ENCODE measurements around the gene SH3RF3. TPM values are rescaled to one million over a fixed set of nuclear protein-coding genes. Genes with fewer than 3 reads are reported as not detected.

Gene SH3RF3
- total RNA-seq, 2 donors from 2014 or later, result 1.3 to 5.6 TPM

GRCh38 chr2:109297566-109298490 is 168.8 kb downstream of the SH3RF3 start:
- Histone ChIP-seq H3K36me3 (replicated peaks in 1 of 2; ENCODE audit: insufficient read depth in 1 of 2, low read depth in 2 of 2) (no peaks in the 10 kb centered on the region), H3K4me1 (no peaks in the 10 kb centered on the region), H3K9me3 (no peaks in the 10 kb centered on the region), H3K27ac (no peak overlapping the region), H3K27me3 (no peaks in the 10 kb centered on the region), H3K4me3 (no peak overlapping the region)
- intact Hi-C loops (cut with DNase I), result no loop called here
- ATAC-seq (no peak), DNase-seq (no peak)
- WGBS, 2 donors, result 79 to 84% methylated on average over 6 to 11 of the region's 11 CpGs
- TF ChIP-seq CTCF (IDR thresholded peaks at IDR 0.05) (no peak), POLR2A (IDR thresholded peaks at IDR 0.05) (no peak)

GRCh38 chr2:109298851-109299250 is 169.8 kb downstream of the SH3RF3 start:
- DNase-seq (no peak), ATAC-seq (no peak)
- H3K4me1 ChIP-seq, result no peaks in the 10 kb centered on the region
- no peaks in the 10 kb centered on the region for H3K36me3 ChIP-seq (replicated peaks in 1 of 2; ENCODE audit: insufficient read depth in 1 of 2, low read depth in 2 of 2)
- no peak overlapping the region for H3K27ac ChIP-seq
- WGBS, 2 donors, result 79 to 80% methylated on average over 5 to 6 of the region's 6 CpGs
- intact Hi-C loops (cut with DNase I), result no loop called here
- TF ChIP-seq CTCF (IDR thresholded peaks at IDR 0.05) (no peak), POLR2A (IDR thresholded peaks at IDR 0.05) (no peak)
- H3K9me3 ChIP-seq, result no peaks in the 10 kb centered on the region
- H3K27me3 ChIP-seq, result no peaks in the 10 kb centered on the region
- no peak overlapping the region for H3K4me3 ChIP-seq

- DNase-seq (no peak), ATAC-seq (no peak)
- H3K4me3 ChIP-seq, result no peak overlapping the region
- H3K4me1 ChIP-seq, result no peaks in the 10 kb centered on the region
- TF ChIP-seq POLR2A (IDR thresholded peaks at IDR 0.05), result no peak
- TF ChIP-seq CTCF (IDR thresholded peaks at IDR 0.05), result no peak
- WGBS, 2 donors, result 49 to 53% methylated on average over 5 of the region's 5 CpGs
- no peak overlapping the region for H3K27ac ChIP-seq
- intact Hi-C loops (cut with DNase I), result no loop called here
- no peaks in the 10 kb centered on the region for H3K9me3 ChIP-seq
- H3K36me3 ChIP-seq (replicated peaks in 1 of 2; ENCODE audit: insufficient read depth in 1 of 2, low read depth in 2 of 2), result no peaks in the 10 kb centered on the region
- no peaks in the 10 kb centered on the region for H3K27me3 ChIP-seq
Measured at GRCh38 chr2:109299536-109299935, 170.5 kb downstream of the SH3RF3 start.

- WGBS, 2 donors, result 44 to 48% methylated on average over 3 of the region's 3 CpGs
- H3K27me3 ChIP-seq, result no peaks in the 10 kb centered on the region
- intact Hi-C loops (cut with DNase I), result no loop called here
- no peak overlapping the region for H3K4me3 ChIP-seq
- TF ChIP-seq POLR2A (IDR thresholded peaks at IDR 0.05) (no peak), CTCF (IDR thresholded peaks at IDR 0.05) (no peak)
- no peaks in the 10 kb centered on the region for H3K36me3 ChIP-seq (replicated peaks in 1 of 2; ENCODE audit: insufficient read depth in 1 of 2, low read depth in 2 of 2)
- H3K27ac ChIP-seq, result no peak overlapping the region
- DNase-seq (no peak), ATAC-seq (no peak)
- no peaks in the 10 kb centered on the region for H3K4me1 ChIP-seq
- no peaks in the 10 kb centered on the region for H3K9me3 ChIP-seq
Measured at GRCh38 chr2:109300582-109300981, 171.6 kb downstream of the SH3RF3 start.

- TF ChIP-seq POLR2A (IDR thresholded peaks at IDR 0.05) (no peak), CTCF (IDR thresholded peaks at IDR 0.05) (no peak)
- Histone ChIP-seq H3K9me3 (no peaks in the 10 kb centered on the region), H3K4me1 (no peaks in the 10 kb centered on the region), H3K4me3 (no peak overlapping the region), H3K27ac (no peak overlapping the region), H3K27me3 (no peaks in the 10 kb centered on the region), H3K36me3 (replicated peaks in 1 of 2; ENCODE audit: insufficient read depth in 1 of 2, low read depth in 2 of 2) (no peaks in the 10 kb centered on the region)
- ATAC-seq, result no peak
- WGBS, 2 donors, result 87% methylated on average over 6 of the region's 6 CpGs
- intact Hi-C loops (cut with DNase I), result no loop called here
- DNase-seq, result no peak
Measured at GRCh38 chr2:109301746-109302145, 172.7 kb downstream of the SH3RF3 start.
